Measurements from ENCODE around the gene ANKRD11. TPM values are rescaled to one million over a fixed set of nuclear protein-coding genes. Genes with fewer than 3 reads are reported as not detected.

ANKRD11 gene
- polyA plus RNA-seq, 1 donor from 2014 or later = 32.5 TPM

- no peaks in the 10 kb centered on the region for H3K27me3 ChIP-seq (ENCODE audit: insufficient read depth, low read depth, low read length)
- no peak overlapping the region for H3K4me3 ChIP-seq (ENCODE audit: low read length)
- H3K79me2 ChIP-seq (replicated peaks; ENCODE audit: insufficient read depth, low read length) = peaks cover 5% of the 10 kb centered on the region
- no peaks in the 10 kb centered on the region for H3K9me2 ChIP-seq (ENCODE audit: insufficient read depth, low read length)
- H3K27ac ChIP-seq (ENCODE audit: low read length) = no peak overlapping the region
- no peaks in the 10 kb centered on the region for H4K20me1 ChIP-seq (ENCODE audit: insufficient read depth)
- H2AFZ ChIP-seq (ENCODE audit: low read depth, low read length) = no peak overlapping the region
- no peaks in the 10 kb centered on the region for H3F3A ChIP-seq (ENCODE audit: insufficient read depth, low read length, poor library complexity, severe bottlenecking)
- H3K9ac ChIP-seq (ENCODE audit: low read length) = no peak overlapping the region
- H3K36me3 ChIP-seq (ENCODE audit: insufficient read depth, low read length) = no peaks in the 10 kb centered on the region
- no peak for TF ChIP-seq SMC3 (conservative IDR thresholded peaks at IDR 0.05; ENCODE audit: poor library complexity)
- TF ChIP-seq CTCF (IDR thresholded peaks at IDR 0.05; ENCODE audit: poor library complexity, severe bottlenecking) = no peak
- TF ChIP-seq MXI1 (conservative IDR thresholded peaks at IDR 0.05; ENCODE audit: poor library complexity, severe bottlenecking) = no peak
- no peaks in the 10 kb centered on the region for H3K9me3 ChIP-seq (ENCODE audit: low read length)
- no peak overlapping the region for H3K4me2 ChIP-seq (ENCODE audit: low read length)
These were observed 195.1 kb downstream of the ANKRD11 start for GRCh38 chr16:89295071-89295900.

GRCh38 chr16:89294486-89294885, 195.9 kb downstream of the ANKRD11 start:
- Histone ChIP-seq H3K79me2 (replicated peaks; ENCODE audit: insufficient read depth, low read length) (peaks cover 5% of the 10 kb centered on the region), H3K27me3 (ENCODE audit: insufficient read depth, low read depth, low read length) (no peaks in the 10 kb centered on the region), H3K36me3 (ENCODE audit: insufficient read depth, low read length) (no peaks in the 10 kb centered on the region), H3K4me3 (ENCODE audit: low read length) (no peak overlapping the region), H3K27ac (ENCODE audit: low read length) (no peak overlapping the region), H3K9ac (ENCODE audit: low read length) (no peak overlapping the region), H3K9me2 (ENCODE audit: insufficient read depth, low read length) (no peaks in the 10 kb centered on the region), H2AFZ (ENCODE audit: low read depth, low read length) (no peak overlapping the region), H3F3A (ENCODE audit: insufficient read depth, low read length, poor library complexity, severe bottlenecking) (no peaks in the 10 kb centered on the region), H3K4me2 (ENCODE audit: low read length) (no peak overlapping the region), H3K9me3 (ENCODE audit: low read length) (no peaks in the 10 kb centered on the region), H4K20me1 (ENCODE audit: insufficient read depth) (no peaks in the 10 kb centered on the region)
- TF ChIP-seq TAF1 (IDR thresholded peaks at IDR 0.05; ENCODE audit: low read depth) = no peak
- no peak for TF ChIP-seq EP300 (conservative IDR thresholded peaks at IDR 0.05; ENCODE audit: poor library complexity, severe bottlenecking)
- TF ChIP-seq POLR2AphosphoS5 (IDR thresholded peaks at IDR 0.05) = no peak
- no peak for TF ChIP-seq CTCF (IDR thresholded peaks at IDR 0.05; ENCODE audit: poor library complexity, severe bottlenecking)
- TF ChIP-seq SMC3 (conservative IDR thresholded peaks at IDR 0.05; ENCODE audit: poor library complexity) = no peak
- TF ChIP-seq RAD21 (conservative IDR thresholded peaks at IDR 0.05) = no peak
- TF ChIP-seq EZH2 (IDR thresholded peaks at IDR 0.05; ENCODE audit: borderline replicate concordance, insufficient read depth, low read length, poor library complexity, severe bottlenecking) = no peak
- no peak for TF ChIP-seq REST (IDR thresholded peaks at IDR 0.05; ENCODE audit: borderline replicate concordance)
